Breast epithelium (tissue), 3 donors: ENCODE data around the gene SCAF4.

ENCODE experiments used
- POLR2A ChIP-seq: fragments of 450-650 bp; IDR thresholded peaks from one replicate; pipeline ENCODE4 v1.6.1; 2016; ENCODE audit warnings: antibody characterized with exemption, mild to moderate bottlenecking, moderate library complexity
- TF ChIP-seq, protein P1 (sequence below), 3 donors: fragments of 450-650 bp; IDR thresholded peaks; one replicate each; pipeline ENCODE4 v1.5.1; 2016 to 2017; ENCODE audit warnings: antibody characterized with exemption in 3 of 3, mild to moderate bottlenecking in 3 of 3, moderate library complexity in 3 of 3

- TF ChIP-seq, protein P1, sequence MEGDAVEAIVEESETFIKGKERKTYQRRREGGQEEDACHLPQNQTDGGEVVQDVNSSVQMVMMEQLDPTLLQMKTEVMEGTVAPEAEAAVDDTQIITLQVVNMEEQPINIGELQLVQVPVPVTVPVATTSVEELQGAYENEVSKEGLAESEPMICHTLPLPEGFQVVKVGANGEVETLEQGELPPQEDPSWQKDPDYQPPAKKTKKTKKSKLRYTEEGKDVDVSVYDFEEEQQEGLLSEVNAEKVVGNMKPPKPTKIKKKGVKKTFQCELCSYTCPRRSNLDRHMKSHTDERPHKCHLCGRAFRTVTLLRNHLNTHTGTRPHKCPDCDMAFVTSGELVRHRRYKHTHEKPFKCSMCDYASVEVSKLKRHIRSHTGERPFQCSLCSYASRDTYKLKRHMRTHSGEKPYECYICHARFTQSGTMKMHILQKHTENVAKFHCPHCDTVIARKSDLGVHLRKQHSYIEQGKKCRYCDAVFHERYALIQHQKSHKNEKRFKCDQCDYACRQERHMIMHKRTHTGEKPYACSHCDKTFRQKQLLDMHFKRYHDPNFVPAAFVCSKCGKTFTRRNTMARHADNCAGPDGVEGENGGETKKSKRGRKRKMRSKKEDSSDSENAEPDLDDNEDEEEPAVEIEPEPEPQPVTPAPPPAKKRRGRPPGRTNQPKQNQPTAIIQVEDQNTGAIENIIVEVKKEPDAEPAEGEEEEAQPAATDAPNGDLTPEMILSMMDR (IDR thresholded peaks at IDR 0.05) = no peak
- TF ChIP-seq POLR2A = no peak
Observed at GRCh38 chr21:31726407-31726806, 5.5 kb downstream of the SCAF4 start.
